ENCODE measurements around the gene TMA7. TPM values are rescaled to one million over a fixed set of nuclear protein-coding genes. Genes with fewer than 3 reads are reported as not detected.

The TMA7 gene
- total RNA-seq, 3 donors from 2014 or later, result 270 to 343 (median 333) TPM

DNA sequence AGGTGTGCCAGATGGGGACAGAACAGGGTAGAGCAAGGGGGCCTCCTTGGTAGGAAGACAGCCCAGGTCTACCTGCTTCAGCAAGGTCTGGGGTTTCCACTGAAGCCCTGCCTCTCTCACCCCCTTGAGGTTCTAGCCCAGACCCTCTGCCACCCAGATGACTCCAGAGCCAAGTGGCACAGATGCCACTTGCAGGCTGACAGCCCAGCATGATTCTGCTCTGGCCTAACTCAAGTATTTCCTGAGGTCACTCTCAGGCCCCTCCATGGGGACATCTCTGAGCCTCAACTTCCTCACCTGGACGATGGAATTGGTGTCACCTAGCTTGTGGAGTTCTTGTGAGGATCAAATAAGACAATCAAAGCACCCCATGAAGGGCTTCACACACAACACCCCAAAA lies 34.1 kb upstream of the TMA7 start:
- intact Hi-C loops (cut with DNase I; ENCODE audit: low total_unique reads), result no loop called here
- no peak overlapping the region for H3K4me3 ChIP-seq
- peak; percentile 14 to 16 for DNase-seq (ENCODE audit: low spot score in 2 of 2)
- TF ChIP-seq, protein P1, sequence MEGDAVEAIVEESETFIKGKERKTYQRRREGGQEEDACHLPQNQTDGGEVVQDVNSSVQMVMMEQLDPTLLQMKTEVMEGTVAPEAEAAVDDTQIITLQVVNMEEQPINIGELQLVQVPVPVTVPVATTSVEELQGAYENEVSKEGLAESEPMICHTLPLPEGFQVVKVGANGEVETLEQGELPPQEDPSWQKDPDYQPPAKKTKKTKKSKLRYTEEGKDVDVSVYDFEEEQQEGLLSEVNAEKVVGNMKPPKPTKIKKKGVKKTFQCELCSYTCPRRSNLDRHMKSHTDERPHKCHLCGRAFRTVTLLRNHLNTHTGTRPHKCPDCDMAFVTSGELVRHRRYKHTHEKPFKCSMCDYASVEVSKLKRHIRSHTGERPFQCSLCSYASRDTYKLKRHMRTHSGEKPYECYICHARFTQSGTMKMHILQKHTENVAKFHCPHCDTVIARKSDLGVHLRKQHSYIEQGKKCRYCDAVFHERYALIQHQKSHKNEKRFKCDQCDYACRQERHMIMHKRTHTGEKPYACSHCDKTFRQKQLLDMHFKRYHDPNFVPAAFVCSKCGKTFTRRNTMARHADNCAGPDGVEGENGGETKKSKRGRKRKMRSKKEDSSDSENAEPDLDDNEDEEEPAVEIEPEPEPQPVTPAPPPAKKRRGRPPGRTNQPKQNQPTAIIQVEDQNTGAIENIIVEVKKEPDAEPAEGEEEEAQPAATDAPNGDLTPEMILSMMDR (IDR thresholded peaks at IDR 0.05), result no peak
- no peak for TF ChIP-seq POLR2A (IDR thresholded peaks at IDR 0.05)
- TF ChIP-seq POLR2AphosphoS5 (IDR thresholded peaks at IDR 0.05), result no peak
- peaks cover 4 to 17% of the 10 kb centered on the region in 2 donors for H3K4me1 ChIP-seq
- peaks cover 6% of the 10 kb centered on the region for H3K36me3 ChIP-seq
- H3K27me3 ChIP-seq, result no peaks in the 10 kb centered on the region
- H3K9me3 ChIP-seq, result no peaks in the 10 kb centered on the region
- H3K27ac ChIP-seq, result peak overlapping the region; percentile 11 to 93

DNA sequence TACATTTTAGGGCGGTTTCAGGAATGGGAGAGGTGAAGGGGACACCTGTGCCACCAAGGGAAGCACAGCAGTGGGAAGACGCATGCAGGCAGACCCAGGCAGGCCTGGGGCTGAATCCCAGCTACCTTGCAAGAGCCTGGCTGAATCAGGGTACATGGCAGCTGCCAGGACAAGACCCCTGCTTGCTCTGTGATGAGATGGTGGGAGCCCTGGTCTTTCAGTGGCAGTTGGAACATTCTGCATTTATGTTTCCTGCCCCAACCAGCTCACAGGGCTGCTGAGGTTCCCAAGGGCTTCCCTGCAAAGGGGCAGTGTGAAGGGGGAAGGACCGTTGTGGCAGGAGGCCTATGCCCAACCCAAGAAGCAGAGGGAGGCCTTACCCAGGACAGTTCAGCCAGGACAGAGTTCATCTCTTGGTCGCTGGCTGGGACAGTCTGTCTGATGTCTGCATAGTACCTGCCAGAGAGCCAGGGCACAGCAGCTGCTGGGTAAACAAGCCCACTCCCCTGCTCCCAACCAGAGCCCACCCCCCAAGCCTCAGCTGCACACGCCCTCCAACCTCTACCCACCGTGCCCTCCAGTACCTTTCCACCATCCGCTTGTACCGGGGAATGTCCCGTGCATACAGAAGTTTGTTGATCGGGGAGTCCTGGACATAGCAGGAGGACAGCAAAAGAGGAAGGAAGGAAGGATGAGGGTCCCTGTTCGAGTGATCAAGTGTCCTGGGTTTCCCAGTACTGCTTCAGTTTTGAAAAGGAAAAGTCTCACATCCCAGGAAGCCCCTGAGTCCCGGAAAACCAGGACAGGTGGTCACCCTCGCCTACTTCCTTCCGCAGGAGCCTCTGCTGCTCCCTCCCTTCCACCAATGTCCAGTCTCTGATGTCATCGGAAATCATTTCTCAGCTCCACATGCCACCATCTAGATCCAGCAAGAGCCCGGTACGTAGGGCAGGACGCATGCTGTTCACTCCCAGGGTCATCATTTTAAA lies 33.3 kb upstream of the TMA7 start:
- Histone ChIP-seq H3K36me3 (peaks cover 10% of the 10 kb centered on the region), H3K27ac (peak overlapping the region; percentile 3 to 25), H3K4me3 (no peak overlapping the region), H3K9me3 (no peaks in the 10 kb centered on the region), H3K4me1 (peaks cover 4 to 12% of the 10 kb centered on the region in 2 donors), H3K27me3 (no peaks in the 10 kb centered on the region)
- peak; percentile 15 to 34 for DNase-seq (ENCODE audit: low spot score in 2 of 2)
- TF ChIP-seq POLR2AphosphoS5 (IDR thresholded peaks at IDR 0.05), result no peak
- no peak for TF ChIP-seq POLR2A (IDR thresholded peaks at IDR 0.05)
- TF ChIP-seq, protein P1 (IDR thresholded peaks at IDR 0.05), result no peak
- intact Hi-C loops (cut with DNase I; ENCODE audit: low total_unique reads), result no loop called here

DNA sequence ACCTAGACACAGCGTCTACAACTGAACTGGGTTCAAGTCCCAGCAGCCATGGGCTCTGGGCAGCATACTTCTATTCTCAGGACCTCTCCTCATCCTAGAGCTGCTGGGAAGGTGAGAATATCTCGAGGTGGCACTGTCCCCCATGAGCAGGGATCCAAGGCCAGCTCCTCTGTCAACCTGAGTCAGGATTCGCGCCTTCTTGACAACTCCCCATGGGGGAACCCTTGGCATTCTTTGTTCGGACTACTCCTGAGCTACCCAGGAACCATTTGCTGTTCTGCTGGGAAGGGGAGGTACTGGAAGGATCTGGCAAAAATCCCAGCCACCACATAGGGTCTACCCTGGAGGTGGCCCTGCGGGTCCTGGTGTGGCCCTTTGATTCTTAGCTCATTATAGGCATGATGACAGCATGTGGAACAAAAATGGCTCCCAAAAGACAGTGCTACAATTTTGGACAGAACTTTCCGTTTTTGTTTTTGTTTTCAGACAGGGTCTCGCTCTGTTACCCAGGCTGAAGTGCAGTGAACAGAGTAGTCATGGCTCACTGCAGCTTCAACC lies 32.4 kb upstream of the TMA7 start:
- intact Hi-C loops (cut with DNase I; ENCODE audit: low total_unique reads), result no loop called here
- DNase-seq (ENCODE audit: low spot score in 2 of 2), result peak in 1 of 2 donors; percentile 19
- no peak overlapping the region for H3K27ac ChIP-seq

DNA sequence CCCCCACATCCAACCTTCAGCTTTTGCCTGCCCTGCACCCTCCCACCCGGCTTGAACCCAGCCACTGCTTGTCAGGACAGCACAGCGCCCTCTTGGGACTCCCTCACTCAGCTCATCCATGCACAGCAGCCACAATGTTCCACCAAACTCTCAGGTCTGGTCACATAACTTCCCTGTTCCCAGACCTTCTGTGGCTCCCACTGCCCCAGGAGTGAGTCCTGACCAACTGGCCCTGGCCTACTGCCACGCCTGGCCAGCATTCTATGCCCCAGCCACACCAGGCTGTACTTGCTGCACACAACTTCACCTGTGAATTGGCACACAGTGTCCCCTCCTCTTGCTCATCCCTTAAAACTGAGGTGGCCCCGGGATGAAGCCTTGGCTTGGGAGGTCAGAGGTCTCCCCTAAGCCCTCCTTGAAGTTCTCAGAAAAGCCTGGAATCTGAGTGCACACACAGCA lies 31.2 kb upstream of the TMA7 start:
- H3K27ac ChIP-seq, result no peak overlapping the region
- TF ChIP-seq, protein P1 (IDR thresholded peaks at IDR 0.05), result no peak
- TF ChIP-seq POLR2A (IDR thresholded peaks at IDR 0.05) (no peak), POLR2AphosphoS5 (IDR thresholded peaks at IDR 0.05) (no peak)
- intact Hi-C loops (cut with DNase I; ENCODE audit: low total_unique reads), result no loop called here
- H3K27me3 ChIP-seq, result no peaks in the 10 kb centered on the region
- H3K4me3 ChIP-seq, result no peak overlapping the region
- H3K36me3 ChIP-seq, result peaks cover 10% of the 10 kb centered on the region
- DNase-seq (ENCODE audit: low spot score in 2 of 2), result peak; percentile 15 to 27
- H3K9me3 ChIP-seq, result no peaks in the 10 kb centered on the region
- H3K4me1 ChIP-seq, result no peaks in the 10 kb centered on the region

More for the DNA sequence above, 32.4 kb upstream of the TMA7 start:
- TF ChIP-seq POLR2A (IDR thresholded peaks at IDR 0.05) (no peak), POLR2AphosphoS5 (IDR thresholded peaks at IDR 0.05) (no peak)
- TF ChIP-seq, protein P1 (IDR thresholded peaks at IDR 0.05), result no peak
- no peak overlapping the region for H3K4me3 ChIP-seq
- peaks cover under 1 to 4% of the 10 kb centered on the region in 2 donors for H3K4me1 ChIP-seq
- H3K9me3 ChIP-seq, result no peaks in the 10 kb centered on the region
- H3K36me3 ChIP-seq, result peaks cover 10% of the 10 kb centered on the region
- H3K27me3 ChIP-seq, result no peaks in the 10 kb centered on the region

Data from breast epithelium (tissue), 4 donors.